Smooth muscle cell (in vitro differentiated cells): ENCODE data around the gene ZNF799. TPM values are rescaled to one million over a fixed set of nuclear protein-coding genes. Genes with fewer than 3 reads are reported as not detected.

Experiments
- DNase-seq: peaks from one replicate; lab custom pipeline; 2025; ENCODE audit not compliant: unreplicated experiment; lab: John Stamatoyannopoulos, UW
- H2AFZ ChIP-seq: fragments of 200-600 bp; sonication (generic); 2 replicates; pipeline ENCODE4 v1.6.0; 2016; ENCODE audit warnings: antibody characterized with exemption, low read depth, mild to moderate bottlenecking
- H3F3A ChIP-seq: fragments of 200-600 bp; sonication (generic); 2 replicates; pipeline ENCODE4 v1.6.0; 2017; ENCODE audit warnings: antibody characterized with exemption, low read depth
- H3K27ac ChIP-seq: fragments of 200-600 bp; sonication (generic); 2 replicates; pipeline ENCODE4 v1.5.1; 2016; ENCODE audit warnings: low read depth, mild to moderate bottlenecking
- H3K27me3 ChIP-seq: fragments of 200-600 bp; sonication (generic); 2 replicates; pipeline ENCODE4 v1.6.1; 2016; ENCODE audit warnings: low read depth, mild to moderate bottlenecking
- H3K36me3 ChIP-seq: fragments of 200-600 bp; sonication (generic); 2 replicates; pipeline ENCODE4 v1.5.1; 2016; ENCODE audit warnings: low read depth
- H3K4me1 ChIP-seq: fragments of 200-600 bp; sonication (generic); 2 replicates; pipeline ENCODE4 v1.5.1; 2016; ENCODE audit warnings: low read depth
- H3K4me2 ChIP-seq: fragments of 200-600 bp; sonication (generic); 2 replicates; pipeline ENCODE4 v1.6.0; 2016; ENCODE audit warnings: mild to moderate bottlenecking
- H3K4me3 ChIP-seq: fragments of 200-600 bp; sonication (generic); 2 replicates; pipeline ENCODE4 v1.5.1; 2016; ENCODE audit warnings: mild to moderate bottlenecking
- H3K79me2 ChIP-seq: fragments of 200-600 bp; sonication (generic); 2 replicates; pipeline ENCODE4 v1.6.0; 2016; ENCODE audit warnings: low read depth, mild to moderate bottlenecking
- H3K9ac ChIP-seq: fragments of 200-600 bp; sonication (generic); 2 replicates; pipeline ENCODE4 v1.6.0; 2016; ENCODE audit warnings: low read depth
- H3K9me3 ChIP-seq: fragments of 200-600 bp; sonication (generic); replicated peaks from 2 replicates; pipeline ENCODE4 v1.5.1; 2016; ENCODE audit warnings: low read depth
- H4K20me1 ChIP-seq: fragments of 200-600 bp; sonication (generic); 2 replicates; pipeline ENCODE4 v1.6.0; 2016; ENCODE audit warnings: low read depth
- WGBS: methylation state at CpG from one replicate; pipeline ENCODE4 v1.1.7; 2016; ENCODE audit warnings: low lambda C conversion rate; 5-methylcytosine and 5-hydroxymethylcytosine counted together
- polyA plus RNA-seq: library from polyadenylated mRNA; unstranded; fragments of >200 nt; fragmentation: Nextera tagmentation; extraction: Ambion mirVana; gene quantifications from 2 replicates; pipeline ENCODE4 v1.2.1, GENCODE V29; 2016
- total RNA-seq: library from RNA; depleted of rRNA; stranded (reverse); fragments of >200 nt; gene quantifications from 2 replicates; pipeline ENCODE4 v1.2.3, GENCODE V29; 2014
- TF ChIP-seq, protein P1 (sequence below): fragments of 200-600 bp; sonication (generic); IDR thresholded peaks from 2 replicates; pipeline ENCODE4 v1.5.1; 2017; ENCODE audit warnings: borderline replicate concordance, mild to moderate bottlenecking, antibody characterized with exemption; ENCODE audit not compliant: insufficient read depth, poor library complexity, severe bottlenecking

The ZNF799 gene
- total and polyA plus RNA-seq, 2 experiments from 2014 or later = 1.8 to 3.6 TPM

DNA sequence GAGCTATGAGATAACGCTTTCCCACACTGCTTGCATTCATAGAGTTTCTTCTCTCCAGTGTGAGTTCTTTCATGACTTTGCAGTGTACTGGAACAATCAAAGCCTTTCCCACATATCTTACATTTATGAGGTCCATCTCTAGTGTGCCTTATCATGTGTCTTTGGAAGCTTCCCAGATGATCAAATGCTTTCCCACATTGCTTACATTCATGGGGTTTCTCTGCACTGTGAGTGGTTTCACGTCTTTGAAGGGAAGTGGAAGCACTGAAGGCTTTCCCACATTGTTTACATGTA, 20.7 kb downstream of the ZNF799 start:
- Histone ChIP-seq H3K4me3 (no peak overlapping the region), H4K20me1 (no peaks in the 10 kb centered on the region), H2AFZ (no peak overlapping the region), H3K27ac (no peak overlapping the region), H3K27me3 (no peaks in the 10 kb centered on the region), H3F3A (no peaks in the 10 kb centered on the region), H3K36me3 (peaks cover 3% of the 10 kb centered on the region), H3K4me2 (no peak overlapping the region), H3K4me1 (no peaks in the 10 kb centered on the region), H3K79me2 (no peaks in the 10 kb centered on the region), H3K9ac (no peak overlapping the region), H3K9me3 (peaks cover 26% of the 10 kb centered on the region)
- no peak for DNase-seq
- 67% methylated on average over 2 of the region's 2 CpGs for WGBS
- TF ChIP-seq, protein P1, sequence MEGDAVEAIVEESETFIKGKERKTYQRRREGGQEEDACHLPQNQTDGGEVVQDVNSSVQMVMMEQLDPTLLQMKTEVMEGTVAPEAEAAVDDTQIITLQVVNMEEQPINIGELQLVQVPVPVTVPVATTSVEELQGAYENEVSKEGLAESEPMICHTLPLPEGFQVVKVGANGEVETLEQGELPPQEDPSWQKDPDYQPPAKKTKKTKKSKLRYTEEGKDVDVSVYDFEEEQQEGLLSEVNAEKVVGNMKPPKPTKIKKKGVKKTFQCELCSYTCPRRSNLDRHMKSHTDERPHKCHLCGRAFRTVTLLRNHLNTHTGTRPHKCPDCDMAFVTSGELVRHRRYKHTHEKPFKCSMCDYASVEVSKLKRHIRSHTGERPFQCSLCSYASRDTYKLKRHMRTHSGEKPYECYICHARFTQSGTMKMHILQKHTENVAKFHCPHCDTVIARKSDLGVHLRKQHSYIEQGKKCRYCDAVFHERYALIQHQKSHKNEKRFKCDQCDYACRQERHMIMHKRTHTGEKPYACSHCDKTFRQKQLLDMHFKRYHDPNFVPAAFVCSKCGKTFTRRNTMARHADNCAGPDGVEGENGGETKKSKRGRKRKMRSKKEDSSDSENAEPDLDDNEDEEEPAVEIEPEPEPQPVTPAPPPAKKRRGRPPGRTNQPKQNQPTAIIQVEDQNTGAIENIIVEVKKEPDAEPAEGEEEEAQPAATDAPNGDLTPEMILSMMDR = no peak

DNA sequence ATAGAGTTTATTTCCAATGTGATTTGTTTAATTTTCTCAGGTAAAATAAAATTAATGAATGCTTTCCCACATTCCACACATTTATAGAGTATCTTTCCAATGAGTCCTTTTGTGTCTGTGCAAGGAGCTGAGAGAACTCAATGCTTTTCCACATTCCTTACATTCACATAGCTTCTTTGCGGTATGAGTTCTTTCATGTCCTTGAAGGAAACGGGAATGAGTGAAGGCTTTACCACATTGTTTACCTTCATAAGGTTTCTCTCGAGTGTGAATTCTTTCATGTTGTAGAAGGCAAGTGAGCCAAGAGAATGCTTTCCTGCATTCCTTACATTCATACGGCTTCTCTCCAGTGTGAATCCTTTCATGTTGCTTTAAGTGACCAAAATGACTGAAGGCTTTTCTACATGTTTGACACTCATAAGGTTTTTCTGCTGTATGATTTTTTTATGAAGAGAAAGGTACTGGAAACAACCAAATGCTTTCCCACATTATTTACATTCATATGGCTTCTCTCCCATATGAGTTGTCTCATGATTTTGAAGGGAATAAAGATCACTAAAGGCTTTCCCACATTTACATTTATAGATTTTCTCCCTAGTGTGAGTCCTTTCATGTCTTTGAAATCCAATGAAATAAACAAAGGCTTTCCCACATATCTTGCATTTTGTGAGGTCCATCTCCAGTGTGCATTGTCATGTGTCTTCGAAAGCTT, 21.2 kb downstream of the ZNF799 start:
- Histone ChIP-seq H4K20me1 (no peaks in the 10 kb centered on the region), H3K9ac (no peak overlapping the region), H3K27ac (no peak overlapping the region), H3K9me3 (peaks cover 26% of the 10 kb centered on the region), H3F3A (no peaks in the 10 kb centered on the region), H3K79me2 (no peaks in the 10 kb centered on the region), H3K4me3 (no peak overlapping the region), H3K27me3 (no peaks in the 10 kb centered on the region), H3K4me2 (no peak overlapping the region), H3K36me3 (peaks cover 3% of the 10 kb centered on the region), H3K4me1 (no peaks in the 10 kb centered on the region), H2AFZ (no peak overlapping the region)
- TF ChIP-seq, protein P1 = no peak
- WGBS = 94% methylated on average over 5 of the region's 5 CpGs
- DNase-seq = no peak

DNA sequence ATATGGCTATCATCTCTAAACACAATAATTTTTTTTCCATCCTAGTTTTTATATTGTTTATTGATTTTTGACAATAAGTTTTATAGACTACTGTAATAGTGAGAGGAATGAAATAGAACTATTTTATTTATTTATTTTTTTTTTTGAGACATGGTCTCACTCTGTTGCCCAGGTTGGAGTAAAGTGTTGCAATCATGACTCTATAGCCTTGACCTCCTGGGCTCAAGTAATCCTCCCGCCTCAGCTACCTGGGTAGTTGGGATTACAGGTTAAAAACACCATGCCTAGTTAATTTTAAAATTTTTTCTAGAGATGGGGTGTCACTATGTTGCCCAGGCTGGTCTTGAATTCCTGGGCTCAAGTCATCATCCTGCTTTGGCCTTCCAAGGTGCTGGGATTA, 27.0 kb downstream of the ZNF799 start:
- Histone ChIP-seq H3K27ac (no peak overlapping the region), H3K4me1 (no peaks in the 10 kb centered on the region), H3F3A (no peaks in the 10 kb centered on the region), H3K79me2 (no peaks in the 10 kb centered on the region), H3K27me3 (no peaks in the 10 kb centered on the region), H3K36me3 (no peaks in the 10 kb centered on the region), H4K20me1 (no peaks in the 10 kb centered on the region), H3K9me3 (peaks cover 10% of the 10 kb centered on the region), H2AFZ (no peak overlapping the region), H3K4me3 (no peak overlapping the region), H3K9ac (no peak overlapping the region), H3K4me2 (no peak overlapping the region)
- DNase-seq = no peak
- TF ChIP-seq, protein P1 = no peak
- WGBS = 84% methylated on average over 1 of the region's 1 CpG
